Measurements from ENCODE around the gene ENOX1. TPM values are rescaled to one million over a fixed set of nuclear protein-coding genes. Genes with fewer than 3 reads are reported as not detected.

The ENOX1 gene
- total and polyA plus RNA-seq, 2 donors (not counting 3 experiments of a cell fraction or from before 2014, with no cell fraction given) = 0.17 to 0.97 TPM

GRCh38 chr13:43629691-43630480 is 156.9 kb downstream of the ENOX1 start:
- FAIRE-seq = no peak
- Histone ChIP-seq H3K4me3 (replicated peaks in 1 of 3; ENCODE audit: insufficient read depth in 1 of 3, low read depth in 1 of 3, low read length in 3 of 3) (no peak overlapping the region), H2AFZ (ENCODE audit: low read depth, low read length) (no peak overlapping the region), H3K79me2 (ENCODE audit: control insufficient read depth, insufficient read depth, low read length) (no peaks in the 10 kb centered on the region), H3K9me1 (replicated peaks; ENCODE audit: control insufficient read depth, extremely low read depth, insufficient read depth, low read length) (no peaks in the 10 kb centered on the region), H3K4me2 (ENCODE audit: insufficient read depth, low read length) (no peak overlapping the region), H3K27me3 (ENCODE audit: control insufficient read depth in 2 of 2, insufficient read depth in 2 of 2, low read length in 2 of 2) (no peaks in the 10 kb centered on the region), H3K27ac (ENCODE audit: insufficient read depth, low read depth, low read length) (no peak overlapping the region), H3K9ac (replicated peaks; ENCODE audit: extremely low read depth, insufficient read depth, low read length) (no peak overlapping the region), H3K9me3 (replicated peaks; ENCODE audit: control insufficient read depth, insufficient read depth, low read length) (no peaks in the 10 kb centered on the region), H3K4me1 (ENCODE audit: control insufficient read depth, extremely low read depth, insufficient read depth, low read length) (no peaks in the 10 kb centered on the region), H4K20me1 (replicated peaks; ENCODE audit: control insufficient read depth, extremely low read depth, insufficient read depth, low read length) (no peaks in the 10 kb centered on the region), H3K36me3 (ENCODE audit: control insufficient read depth in 2 of 2, extremely low read depth in 1 of 2, insufficient read depth in 2 of 2, low read length in 2 of 2) (no peaks in the 10 kb centered on the region)
- intact Hi-C loops (cut with micrococcal nuclease) = no loop called here
- ChIA-PET CTCF (interaction anchor here (0.5 to 0.6 kb wide), 2 partner anchors 52 to 86 kb away, joined by 3 read pairs; no protein-coding TSS in a partner anchor), POLR2A (no interaction called here)
- TF ChIP-seq POLR2AphosphoS5 (IDR thresholded peaks at IDR 0.05; ENCODE audit: insufficient read depth, low read depth, low read length) (no peak), EZH2 (IDR thresholded peaks at IDR 0.05; ENCODE audit: borderline replicate concordance, low read depth, low read length, severe bottlenecking) (no peak), GATA2 (IDR thresholded peaks at IDR 0.05; ENCODE audit: insufficient read depth, insufficient read length, low read depth, low read length) (no peak), MYC (IDR thresholded peaks at IDR 0.05; ENCODE audit: low read depth, low read length) (no peak), CTCF (IDR thresholded peaks at IDR 0.05; ENCODE audit: extremely low read depth in 1 of 2, insufficient read depth in 1 of 2, low read depth in 1 of 2, low read length in 2 of 2) (no peak), FOS (IDR thresholded peaks at IDR 0.05; ENCODE audit: borderline replicate concordance, insufficient read depth, low read length) (no peak), MAX (IDR thresholded peaks at IDR 0.05; ENCODE audit: insufficient read depth, insufficient read length) (no peak), JUN (IDR thresholded peaks at IDR 0.05; ENCODE audit: borderline replicate concordance, insufficient read depth, insufficient read length, low read depth) (no peak), POLR2A (IDR thresholded peaks at IDR 0.05; ENCODE audit: low read depth, low read length) (no peak)
- dilution Hi-C loops (cut with MboI; ENCODE audit: extremely low pct_ligation_motif_present, low sequenced_read_pairs) = no loop called here
- BruUV-seq (replicated peaks) = no TSS peak
- DNase-seq (ENCODE audit: low read depth, low spot score) = no peak
